C4-2B (cell line): Measurements from ENCODE around the gene ALDH16A1.

Experiments
- ZFX ChIP-seq: fragments of 450-650 bp; IDR thresholded peaks from 2 replicates; pipeline ENCODE4 v1.6.1; 2017
- TF ChIP-seq, protein P1 (sequence below): fragments of 450-650 bp; conservative IDR thresholded peaks from 2 replicates; pipeline ENCODE4 v1.5.1; 2017; ENCODE audit warnings: mild to moderate bottlenecking

- TF ChIP-seq, protein P1, sequence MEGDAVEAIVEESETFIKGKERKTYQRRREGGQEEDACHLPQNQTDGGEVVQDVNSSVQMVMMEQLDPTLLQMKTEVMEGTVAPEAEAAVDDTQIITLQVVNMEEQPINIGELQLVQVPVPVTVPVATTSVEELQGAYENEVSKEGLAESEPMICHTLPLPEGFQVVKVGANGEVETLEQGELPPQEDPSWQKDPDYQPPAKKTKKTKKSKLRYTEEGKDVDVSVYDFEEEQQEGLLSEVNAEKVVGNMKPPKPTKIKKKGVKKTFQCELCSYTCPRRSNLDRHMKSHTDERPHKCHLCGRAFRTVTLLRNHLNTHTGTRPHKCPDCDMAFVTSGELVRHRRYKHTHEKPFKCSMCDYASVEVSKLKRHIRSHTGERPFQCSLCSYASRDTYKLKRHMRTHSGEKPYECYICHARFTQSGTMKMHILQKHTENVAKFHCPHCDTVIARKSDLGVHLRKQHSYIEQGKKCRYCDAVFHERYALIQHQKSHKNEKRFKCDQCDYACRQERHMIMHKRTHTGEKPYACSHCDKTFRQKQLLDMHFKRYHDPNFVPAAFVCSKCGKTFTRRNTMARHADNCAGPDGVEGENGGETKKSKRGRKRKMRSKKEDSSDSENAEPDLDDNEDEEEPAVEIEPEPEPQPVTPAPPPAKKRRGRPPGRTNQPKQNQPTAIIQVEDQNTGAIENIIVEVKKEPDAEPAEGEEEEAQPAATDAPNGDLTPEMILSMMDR: no peak
- TF ChIP-seq ZFX: no peak
These were observed 11.6 kb upstream of the ALDH16A1 start, which contains the start of gene SLC17A7 for GRCh38 chr19:49441210-49441959.
